RWPE2 (cell line): ENCODE results near the gene DMD.
"Not testable (repeated sequence)": the region's sequence is repeated elsewhere in the genome, so short reads cannot be mapped to it uniquely, and the experiment has no call there.

Experiments used
- ATAC-seq: fragments of 200-7000 bp; cut with Tn5 transposase; 3 replicates; pipeline ENCODE4 v1.9.1; 2021; ENCODE audit warnings: low read depth
- DNase-seq: peaks from one replicate; pipeline ENCODE4 v3.0.0-alpha.2; 2020; ENCODE audit warnings: low spot score
- H3K27ac ChIP-seq: fragments of 450-650 bp; 2 replicates; pipeline ENCODE4 v1.5.1; 2017; ENCODE audit warnings: mild to moderate bottlenecking; ENCODE audit not compliant: poor library complexity, severe bottlenecking
- H3K27me3 ChIP-seq: fragments of 250-450 bp; sonication (Bioruptor Pico); 2 replicates; pipeline ENCODE4 v1.5.1; 2021; ENCODE audit warnings: mild to moderate bottlenecking, moderate library complexity; ENCODE audit not compliant: insufficient read depth, poor library complexity, severe bottlenecking
- H3K36me3 ChIP-seq: fragments of 250-450 bp; sonication (Bioruptor Pico); 2 replicates; pipeline ENCODE4 v1.5.1; 2020; ENCODE audit warnings: low read depth, mild to moderate bottlenecking, moderate library complexity
- H3K4me1 ChIP-seq: fragments of 250-450 bp; sonication (Bioruptor Pico); 2 replicates; pipeline ENCODE4 v1.5.1; 2021; ENCODE audit warnings: mild to moderate bottlenecking, moderate library complexity; ENCODE audit not compliant: insufficient read depth, poor library complexity, severe bottlenecking
- H3K4me3 ChIP-seq: fragments of 250-450 bp; sonication (Bioruptor Pico); 2 replicates; pipeline ENCODE4 v1.5.1; 2021; ENCODE audit warnings: mild to moderate bottlenecking, moderate library complexity; ENCODE audit not compliant: severe bottlenecking
- H3K9me3 ChIP-seq: fragments of 250-450 bp; sonication (Bioruptor Pico); 2 replicates; pipeline ENCODE4 v1.5.1; 2021; ENCODE audit warnings: mild to moderate bottlenecking, moderate library complexity; ENCODE audit not compliant: severe bottlenecking
- CTCF ChIP-seq: fragments of 450-650 bp; IDR thresholded peaks from one replicate; pipeline ENCODE4 v1.5.1; 2017; ENCODE audit warnings: mild to moderate bottlenecking, moderate library complexity; ENCODE audit not compliant: poor library complexity, severe bottlenecking

Gene DMD

DNA sequence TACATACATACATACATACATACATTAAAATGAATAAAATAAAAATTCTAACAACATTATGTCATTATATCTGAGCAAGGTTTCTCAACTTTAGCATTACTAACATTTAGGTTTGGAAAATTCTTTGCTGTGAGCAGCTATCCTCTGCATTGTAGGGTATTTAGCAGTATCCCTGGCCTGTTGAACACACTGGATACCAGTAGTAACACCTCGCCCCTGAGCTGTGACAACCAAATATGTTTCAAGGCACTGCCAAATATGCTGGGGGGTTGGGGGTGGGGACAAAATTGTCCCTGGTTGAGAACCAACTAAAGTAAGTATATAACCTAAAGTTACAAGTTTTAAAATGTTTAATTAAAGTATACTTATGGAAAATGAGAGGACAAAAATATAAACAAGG lies 1278.6 kb downstream of the DMD start:
- Histone ChIP-seq H3K36me3 (no peaks in the 10 kb centered on the region), H3K4me3 (no peak overlapping the region), H3K9me3 (no peaks in the 10 kb centered on the region), H3K4me1 (no peaks in the 10 kb centered on the region), H3K27me3 (no peaks in the 10 kb centered on the region), H3K27ac (no peak overlapping the region)
- DNase-seq (no peak), ATAC-seq (no peak)
- TF ChIP-seq CTCF: no peak

DNA sequence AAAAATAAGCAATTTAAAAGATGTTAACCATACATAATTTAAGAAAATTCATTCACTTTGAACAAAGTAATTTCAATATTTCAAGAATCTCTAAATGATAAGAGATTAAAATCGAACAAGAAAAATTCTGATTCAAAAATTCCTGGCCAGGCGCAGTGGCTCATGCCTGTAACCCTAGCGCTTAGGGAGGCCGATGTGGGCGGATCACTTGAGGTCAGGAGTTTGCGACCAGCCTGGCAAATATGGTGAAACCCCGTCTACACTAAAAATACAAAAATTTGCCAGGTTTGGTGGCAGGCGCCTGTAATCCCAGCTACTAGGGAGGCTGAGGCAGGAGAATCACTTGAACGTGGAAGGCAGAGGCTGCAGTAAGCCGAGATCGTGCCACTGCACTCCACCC lies 1279.0 kb downstream of the DMD start:
- not testable (repeated sequence) for H3K27me3 ChIP-seq, H3K4me3 ChIP-seq, DNase-seq, H3K4me1 ChIP-seq, H3K27ac ChIP-seq, H3K9me3 ChIP-seq, H3K36me3 ChIP-seq, ATAC-seq

GRCh38 chrX:31931225-31931624 lies 1280.1 kb downstream of the DMD start:
- no peak overlapping the region for H3K27ac ChIP-seq
- no peaks in the 10 kb centered on the region for H3K27me3 ChIP-seq
- TF ChIP-seq CTCF: no peak
- H3K36me3 ChIP-seq: no peaks in the 10 kb centered on the region
- no peak for DNase-seq
- no peaks in the 10 kb centered on the region for H3K9me3 ChIP-seq
- peak; percentile 88 for ATAC-seq
- no peak overlapping the region for H3K4me3 ChIP-seq
- no peaks in the 10 kb centered on the region for H3K4me1 ChIP-seq

DNA sequence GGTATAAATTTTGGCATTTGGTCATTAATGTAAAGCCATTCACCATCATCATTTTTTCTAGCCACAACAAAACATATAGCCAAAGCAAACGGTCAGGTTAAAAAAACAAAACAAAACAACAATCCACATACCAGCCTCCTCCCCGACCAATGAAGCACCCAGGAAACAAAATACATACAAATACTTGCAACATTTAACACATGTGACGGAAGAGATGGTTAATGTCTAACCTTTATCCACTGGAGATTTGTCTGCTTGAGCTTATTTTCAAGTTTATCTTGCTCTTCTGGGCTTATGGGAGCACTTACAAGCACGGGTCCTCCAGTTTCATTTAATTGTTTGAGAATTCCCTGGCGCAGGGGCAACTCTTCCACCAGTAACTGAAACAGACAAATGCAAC lies 1282.0 kb downstream of the DMD start:
- no peak for TF ChIP-seq CTCF

DNA sequence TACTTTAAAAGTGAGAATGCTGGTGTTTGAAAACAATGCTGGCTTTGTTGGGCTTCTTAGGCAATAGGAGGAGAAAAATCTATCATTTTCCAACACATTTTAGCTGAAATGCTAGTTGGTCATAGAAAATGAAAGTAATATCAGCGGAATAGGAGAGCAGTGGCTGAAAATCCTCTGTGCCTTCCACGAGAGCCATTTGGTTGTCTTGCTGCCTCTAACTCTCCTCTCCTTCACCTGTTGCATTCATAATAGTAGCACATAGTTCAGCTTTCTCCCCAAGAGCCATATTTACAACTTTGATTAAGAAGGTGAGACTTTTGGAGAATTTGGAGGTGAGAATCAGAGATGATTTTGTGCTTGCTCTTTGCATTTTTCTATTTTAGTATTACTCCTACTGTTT lies 1290.1 kb downstream of the DMD start:
- H3K9me3 ChIP-seq: no peaks in the 10 kb centered on the region
- no peak for TF ChIP-seq CTCF
- H3K27me3 ChIP-seq: no peaks in the 10 kb centered on the region
- no peak for ATAC-seq
- no peaks in the 10 kb centered on the region for H3K4me1 ChIP-seq
- no peak overlapping the region for H3K27ac ChIP-seq
- DNase-seq: no peak
- H3K4me3 ChIP-seq: no peak overlapping the region
- H3K36me3 ChIP-seq: no peaks in the 10 kb centered on the region

More for the DNA sequence above, 1282.0 kb downstream of the DMD start:
- no peaks in the 10 kb centered on the region for H3K4me1 ChIP-seq
- DNase-seq (no peak), ATAC-seq (no peak)
- H3K4me3 ChIP-seq: no peak overlapping the region
- H3K36me3 ChIP-seq: no peaks in the 10 kb centered on the region
- no peaks in the 10 kb centered on the region for H3K9me3 ChIP-seq
- no peak overlapping the region for H3K27ac ChIP-seq
- no peaks in the 10 kb centered on the region for H3K27me3 ChIP-seq
